Activated CD4-positive, alpha-beta T cell treated with anti-CD3 and anti-CD28 coated beads, Interleukin-2, amount 10 ng/mL, durations not matched to agents 7 days and 5 days (primary cell): ENCODE measurements around the gene XPO4. TPM values are rescaled to one million over a fixed set of nuclear protein-coding genes. Genes with fewer than 3 reads are reported as not detected.

Source experiments
- CTCF ChIA-PET: fragments of 350-600 bp; sonication (Branson Sonifier 250); formaldehyde crosslinking; loops from one replicate; lab custom pipeline; 2021; ENCODE audit warnings: antibody characterized with exemption; lab: Charles Lee
- POLR2A ChIA-PET: fragments of 350-600 bp; sonication (Branson Sonifier 250); formaldehyde crosslinking; loops from one replicate; lab custom pipeline; 2021; ENCODE audit warnings: antibody characterized with exemption; lab: Charles Lee
- DNase-seq: peaks from one replicate; pipeline ENCODE4 v3.0.0-alpha.2; 2020
- H3K27ac Mint-ChIP-seq: one replicate; pipeline ENCODE4 v1.8.0; 2021; ENCODE audit warnings: mild to moderate bottlenecking, moderate library complexity, mixed read lengths
- H3K27me3 Mint-ChIP-seq: one replicate; pipeline ENCODE4 v1.8.0; 2021; ENCODE audit warnings: mixed read lengths
- H3K36me3 Mint-ChIP-seq: one replicate; pipeline ENCODE4 v1.8.0; 2021; ENCODE audit warnings: low read depth, mixed read lengths
- H3K4me1 Mint-ChIP-seq: one replicate; pipeline ENCODE4 v1.8.0; 2021; ENCODE audit warnings: mixed read lengths
- H3K4me3 Mint-ChIP-seq: one replicate; pipeline ENCODE4 v1.8.0; 2021; ENCODE audit warnings: mild to moderate bottlenecking, moderate library complexity, mixed read lengths
- H3K9me3 Mint-ChIP-seq: one replicate; pipeline ENCODE4 v1.8.0; 2021; ENCODE audit warnings: mixed read lengths
- total RNA-seq, 2 experiments: library from RNA; stranded (reverse); gene quantifications; one replicate each; pipeline ENCODE4 v1.2.3, GENCODE V29; 2021

Gene XPO4
- total RNA-seq, 2 experiments from 2014 or later: 18.9 to 19.0 TPM

GRCh38 chr13:20847296-20847695 lies 55.2 kb downstream of the XPO4 start:
- Mint-ChIP-seq H3K36me3 (peaks cover 9% of the 10 kb centered on the region), H3K27me3 (no peaks in the 10 kb centered on the region), H3K9me3 (no peaks in the 10 kb centered on the region), H3K4me1 (no peaks in the 10 kb centered on the region), H3K4me3 (no peak overlapping the region), H3K27ac (no peak overlapping the region)
- ChIA-PET CTCF (interaction anchor here (1.0 kb wide), 2 partner anchors 15 to 18 kb away, joined by 3 to 4 read pairs; no protein-coding TSS in a partner anchor), POLR2A (no interaction called here)
- no peak for DNase-seq

- Mint-ChIP-seq H3K4me1 (no peaks in the 10 kb centered on the region), H3K9me3 (no peaks in the 10 kb centered on the region), H3K36me3 (peaks cover 15% of the 10 kb centered on the region), H3K27ac (no peak overlapping the region), H3K4me3 (no peak overlapping the region), H3K27me3 (no peaks in the 10 kb centered on the region)
- POLR2A ChIA-PET: no interaction called here
- CTCF ChIA-PET: interaction anchor here (0.9 kb wide), 1 partner anchor 12 kb away, joined by 4 read pairs; no protein-coding TSS in a partner anchor
- no peak for DNase-seq
Measured at GRCh38 chr13:20843166-20843565, 59.4 kb downstream of the XPO4 start.

- Mint-ChIP-seq H3K36me3 (peaks cover 27% of the 10 kb centered on the region), H3K9me3 (no peaks in the 10 kb centered on the region), H3K27me3 (no peaks in the 10 kb centered on the region), H3K27ac (no peak overlapping the region), H3K4me1 (peaks cover 1% of the 10 kb centered on the region), H3K4me3 (no peak overlapping the region)
- ChIA-PET POLR2A (no interaction called here), CTCF (interaction anchor here (0.5 to 2.6 kb wide), 3 partner anchors 9 to 20 kb away, joined by 3 to 9 read pairs (median 3); no protein-coding TSS in a partner anchor)
- DNase-seq: no peak
Measured at GRCh38 chr13:20840568-20840967, 62.0 kb downstream of the XPO4 start.

- ChIA-PET POLR2A (no interaction called here), CTCF (interaction anchor here (0.5 kb wide), 1 partner anchor 474 kb away, joined by 4 read pairs; no protein-coding TSS in a partner anchor)
- H3K9me3 Mint-ChIP-seq: no peaks in the 10 kb centered on the region
Measured at GRCh38 chr13:20833900-20834679, 68.5 kb downstream of the XPO4 start.

GRCh38 chr13:20832861-20833260 lies 69.7 kb downstream of the XPO4 start:
- CTCF ChIA-PET: interaction anchor here (0.6 to 1.8 kb wide), 2 partner anchors 14 to 82 kb away, joined by 3 to 4 read pairs; no protein-coding TSS in a partner anchor
- no peak overlapping the region for H3K4me3 Mint-ChIP-seq
- no peaks in the 10 kb centered on the region for H3K9me3 Mint-ChIP-seq
- POLR2A ChIA-PET: no interaction called here
- DNase-seq: no peak
- H3K4me1 Mint-ChIP-seq: peaks cover 12% of the 10 kb centered on the region
- peaks cover 19% of the 10 kb centered on the region for H3K36me3 Mint-ChIP-seq
- no peak overlapping the region for H3K27ac Mint-ChIP-seq
- no peaks in the 10 kb centered on the region for H3K27me3 Mint-ChIP-seq

More at GRCh38 chr13:20833900-20834679, 68.5 kb downstream of the XPO4 start:
- no peak for DNase-seq
- Mint-ChIP-seq H3K36me3 (peaks cover 25% of the 10 kb centered on the region), H3K4me1 (peaks cover 4% of the 10 kb centered on the region), H3K4me3 (no peak overlapping the region), H3K27me3 (no peaks in the 10 kb centered on the region), H3K27ac (no peak overlapping the region)

- no peak for DNase-seq
- peaks cover 13% of the 10 kb centered on the region for H3K36me3 Mint-ChIP-seq
- H3K27me3 Mint-ChIP-seq: no peaks in the 10 kb centered on the region
- ChIA-PET POLR2A (no interaction called here), CTCF (interaction anchor here (0.9 to 1.8 kb wide), 2 partner anchors 12 to 15 kb away, joined by 4 read pairs; no protein-coding TSS in a partner anchor)
- H3K4me1 Mint-ChIP-seq: peaks cover 12% of the 10 kb centered on the region
- no peak overlapping the region for H3K4me3 Mint-ChIP-seq
- H3K9me3 Mint-ChIP-seq: no peaks in the 10 kb centered on the region
- H3K27ac Mint-ChIP-seq: no peak overlapping the region
Measured at GRCh38 chr13:20831933-20832332, 70.6 kb downstream of the XPO4 start.

GRCh38 chr13:20831254-20831653 lies 71.3 kb downstream of the XPO4 start:
- H3K27ac Mint-ChIP-seq: no peak overlapping the region
- H3K9me3 Mint-ChIP-seq: no peaks in the 10 kb centered on the region
- H3K36me3 Mint-ChIP-seq: peaks cover 10% of the 10 kb centered on the region
- H3K4me1 Mint-ChIP-seq: peaks cover 12% of the 10 kb centered on the region
- DNase-seq: no peak
- ChIA-PET CTCF (interaction anchor here (0.9 to 1.8 kb wide), 2 partner anchors 13 to 16 kb away, joined by 4 read pairs; no protein-coding TSS in a partner anchor), POLR2A (no interaction called here)
- H3K27me3 Mint-ChIP-seq: no peaks in the 10 kb centered on the region
- H3K4me3 Mint-ChIP-seq: no peak overlapping the region

GRCh38 chr13:20828539-20829364 lies 73.8 kb downstream of the XPO4 start:
- Mint-ChIP-seq H3K4me3 (peak overlapping the region; percentile 13), H3K36me3 (peaks cover 4% of the 10 kb centered on the region), H3K4me1 (peaks cover 9% of the 10 kb centered on the region), H3K27me3 (no peaks in the 10 kb centered on the region), H3K27ac (peak overlapping the region; percentile 48), H3K9me3 (no peaks in the 10 kb centered on the region)
- ChIA-PET CTCF (interaction anchor here (0.6 to 2.5 kb wide), 9 partner anchors 9 to 631 kb away, joined by 3 to 11 read pairs (median 4); no protein-coding TSS in a partner anchor), POLR2A (no interaction called here)
- peak; percentile 64 for DNase-seq

- H3K36me3 Mint-ChIP-seq: peaks cover 2% of the 10 kb centered on the region
- no peak for DNase-seq
- no peaks in the 10 kb centered on the region for H3K9me3 Mint-ChIP-seq
- H3K27me3 Mint-ChIP-seq: no peaks in the 10 kb centered on the region
- H3K4me1 Mint-ChIP-seq: peaks cover 9% of the 10 kb centered on the region
- POLR2A ChIA-PET: no interaction called here
- no peak overlapping the region for H3K27ac Mint-ChIP-seq
- CTCF ChIA-PET: no interaction called here
- H3K4me3 Mint-ChIP-seq: no peak overlapping the region
Measured at GRCh38 chr13:20826843-20827560, 75.5 kb downstream of the XPO4 start.

GRCh38 chr13:20826301-20826700 lies 76.2 kb downstream of the XPO4 start:
- Mint-ChIP-seq H3K36me3 (peaks cover 2% of the 10 kb centered on the region), H3K27ac (no peak overlapping the region), H3K9me3 (no peaks in the 10 kb centered on the region), H3K4me3 (no peak overlapping the region), H3K27me3 (no peaks in the 10 kb centered on the region), H3K4me1 (peaks cover 9% of the 10 kb centered on the region)
- CTCF ChIA-PET: interaction anchor here (1.0 kb wide), 1 partner anchor 44 kb away, joined by 3 read pairs; no protein-coding TSS in a partner anchor
- no peak for DNase-seq
- POLR2A ChIA-PET: no interaction called here

GRCh38 chr13:20825477-20825875 lies 77.1 kb downstream of the XPO4 start:
- Mint-ChIP-seq H3K4me1 (peaks cover 10% of the 10 kb centered on the region), H3K4me3 (no peak overlapping the region), H3K36me3 (peaks cover 2% of the 10 kb centered on the region), H3K27ac (no peak overlapping the region), H3K27me3 (no peaks in the 10 kb centered on the region), H3K9me3 (no peaks in the 10 kb centered on the region)
- POLR2A ChIA-PET: no interaction called here
- DNase-seq: no peak
- CTCF ChIA-PET: interaction anchor here (1.0 kb wide), 1 partner anchor 43 kb away, joined by 3 read pairs; no protein-coding TSS in a partner anchor
